Left ventricle myocardium inferior (tissue), 1 donor: ENCODE results near the gene ZNF668. TPM values are rescaled to one million over a fixed set of nuclear protein-coding genes. Genes with fewer than 3 reads are reported as not detected.

Source experiments
- DNase-seq: peaks from one replicate; pipeline ENCODE4 v3.0.0-alpha.2; 2020
- H3K27ac ChIP-seq: fragments of 200-600 bp; replicated peaks from 2 replicates; pipeline ENCODE4 v1.8.0; 2021
- H3K27me3 ChIP-seq: fragments of 200-600 bp; 2 replicates; pipeline ENCODE4 v1.8.0; 2021; ENCODE audit warnings: low read depth
- H3K36me3 ChIP-seq: fragments of 200-600 bp; 2 replicates; pipeline ENCODE4 v1.8.0; 2021
- H3K4me1 ChIP-seq: fragments of 200-600 bp; 2 replicates; pipeline ENCODE4 v1.8.0; 2021
- H3K4me3 ChIP-seq: fragments of 200-600 bp; 2 replicates; pipeline ENCODE4 v1.8.0; 2021; ENCODE audit warnings: mild to moderate bottlenecking, moderate library complexity
- H3K9me3 ChIP-seq: fragments of 200-600 bp; replicated peaks from 2 replicates; pipeline ENCODE4 v1.8.0; 2021
- intact Hi-C: fragments of 100-400 bp; cut with micrococcal nuclease; formaldehyde crosslinking; loops from one replicate; pipeline ENCODE4 v1.11.0; 2022
- total RNA-seq: library from RNA; stranded (reverse); fragmentation: NEBNext Ultra II Directional; extraction: Animal tissue kit (Norgen Biotek cat#: 25700); gene quantifications from one replicate; pipeline ENCODE4 v1.2.1, GENCODE V29; 2021
- TF ChIP-seq, protein P1 (sequence below): fragments of 200-600 bp; IDR thresholded peaks from 2 replicates; pipeline ENCODE4 v1.8.0; 2021; ENCODE audit warnings: antibody characterized with exemption, mild to moderate bottlenecking, borderline replicate concordance
- donor health status: DM: no; HTN: yes; CAD: no; lungs with severe emphysema.

Gene ZNF668
- total RNA-seq, 1 donor from 2014 or later = 5.3 TPM

DNA sequence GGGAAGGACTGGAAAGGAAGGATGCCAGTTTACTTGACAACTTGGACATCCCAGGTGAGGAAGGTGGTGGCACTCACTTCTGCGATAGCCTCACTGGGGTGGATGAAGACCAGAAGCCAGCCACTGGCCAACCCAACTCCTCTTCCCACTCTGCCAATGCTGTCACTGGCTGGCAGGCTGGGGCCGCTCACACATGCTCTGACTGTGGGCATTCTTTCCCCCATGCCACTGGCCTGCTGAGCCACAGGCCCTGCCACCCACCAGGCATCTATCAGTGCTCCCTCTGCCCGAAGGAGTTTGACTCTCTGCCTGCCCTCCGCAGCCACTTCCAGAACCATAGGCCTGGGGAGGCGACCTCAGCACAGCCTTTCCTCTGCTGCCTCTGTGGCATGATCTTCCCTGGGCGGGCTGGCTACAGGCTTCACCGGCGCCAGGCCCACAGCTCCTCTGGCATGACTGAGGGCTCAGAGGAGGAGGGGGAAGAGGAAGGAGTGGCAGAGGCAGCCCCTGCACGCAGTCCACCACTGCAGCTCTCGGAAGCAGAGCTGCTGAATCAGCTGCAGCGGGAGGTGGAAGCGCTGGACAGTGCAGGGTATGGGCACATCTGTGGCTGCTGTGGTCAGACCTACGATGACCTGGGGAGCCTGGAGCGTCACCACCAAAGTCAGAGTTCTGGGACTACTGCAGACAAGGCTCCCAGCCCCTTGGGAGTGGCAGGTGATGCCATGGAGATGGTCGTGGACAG, 4.7 kb upstream of the ZNF668 start:
- H3K4me1 ChIP-seq = peaks cover 37% of the 10 kb centered on the region
- H3K9me3 ChIP-seq = no peaks in the 10 kb centered on the region
- no peak overlapping the region for H3K27ac ChIP-seq
- H3K4me3 ChIP-seq = no peak overlapping the region
- TF ChIP-seq, protein P1, sequence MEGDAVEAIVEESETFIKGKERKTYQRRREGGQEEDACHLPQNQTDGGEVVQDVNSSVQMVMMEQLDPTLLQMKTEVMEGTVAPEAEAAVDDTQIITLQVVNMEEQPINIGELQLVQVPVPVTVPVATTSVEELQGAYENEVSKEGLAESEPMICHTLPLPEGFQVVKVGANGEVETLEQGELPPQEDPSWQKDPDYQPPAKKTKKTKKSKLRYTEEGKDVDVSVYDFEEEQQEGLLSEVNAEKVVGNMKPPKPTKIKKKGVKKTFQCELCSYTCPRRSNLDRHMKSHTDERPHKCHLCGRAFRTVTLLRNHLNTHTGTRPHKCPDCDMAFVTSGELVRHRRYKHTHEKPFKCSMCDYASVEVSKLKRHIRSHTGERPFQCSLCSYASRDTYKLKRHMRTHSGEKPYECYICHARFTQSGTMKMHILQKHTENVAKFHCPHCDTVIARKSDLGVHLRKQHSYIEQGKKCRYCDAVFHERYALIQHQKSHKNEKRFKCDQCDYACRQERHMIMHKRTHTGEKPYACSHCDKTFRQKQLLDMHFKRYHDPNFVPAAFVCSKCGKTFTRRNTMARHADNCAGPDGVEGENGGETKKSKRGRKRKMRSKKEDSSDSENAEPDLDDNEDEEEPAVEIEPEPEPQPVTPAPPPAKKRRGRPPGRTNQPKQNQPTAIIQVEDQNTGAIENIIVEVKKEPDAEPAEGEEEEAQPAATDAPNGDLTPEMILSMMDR = no peak
- peaks cover 76% of the 10 kb centered on the region for H3K36me3 ChIP-seq
- DNase-seq = no peak
- intact Hi-C loops = no loop called here
- no peaks in the 10 kb centered on the region for H3K27me3 ChIP-seq

DNA sequence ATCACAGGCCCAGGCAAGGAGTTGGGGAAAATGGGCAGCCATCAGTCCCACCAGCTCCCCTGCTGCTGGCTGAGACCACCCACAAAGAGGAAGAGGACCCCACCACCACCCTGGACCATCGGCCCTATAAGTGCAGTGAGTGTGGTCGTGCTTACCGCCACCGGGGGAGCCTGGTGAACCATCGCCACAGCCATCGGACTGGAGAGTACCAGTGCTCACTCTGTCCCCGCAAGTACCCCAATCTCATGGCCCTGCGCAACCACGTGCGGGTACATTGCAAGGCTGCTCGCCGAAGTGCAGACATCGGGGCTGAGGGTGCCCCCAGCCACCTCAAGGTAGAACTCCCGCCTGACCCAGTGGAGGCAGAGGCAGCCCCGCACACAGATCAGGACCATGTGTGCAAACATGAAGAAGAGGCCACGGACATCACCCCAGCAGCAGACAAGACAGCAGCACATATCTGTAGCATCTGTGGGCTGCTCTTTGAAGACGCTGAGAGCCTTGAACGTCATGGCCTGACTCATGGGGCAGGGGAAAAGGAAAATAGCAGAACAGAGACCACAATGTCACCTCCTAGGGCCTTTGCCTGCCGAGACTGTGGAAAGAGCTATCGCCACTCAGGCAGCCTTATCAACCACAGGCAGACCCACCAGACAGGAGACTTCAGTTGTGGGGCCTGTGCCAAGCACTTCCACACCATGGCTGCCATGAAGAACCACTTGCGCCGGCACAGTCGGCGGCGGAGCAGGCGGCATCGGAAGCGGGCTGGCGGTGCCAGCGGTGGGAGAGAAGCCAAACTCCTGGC, 3.8 kb upstream of the ZNF668 start:
- Histone ChIP-seq H3K36me3 (peaks cover 66% of the 10 kb centered on the region), H3K27ac (no peak overlapping the region), H3K4me3 (no peak overlapping the region), H3K27me3 (no peaks in the 10 kb centered on the region), H3K4me1 (peaks cover 42% of the 10 kb centered on the region), H3K9me3 (no peaks in the 10 kb centered on the region)
- intact Hi-C loops = no loop called here
- TF ChIP-seq, protein P1 = no peak
- DNase-seq = no peak

DNA sequence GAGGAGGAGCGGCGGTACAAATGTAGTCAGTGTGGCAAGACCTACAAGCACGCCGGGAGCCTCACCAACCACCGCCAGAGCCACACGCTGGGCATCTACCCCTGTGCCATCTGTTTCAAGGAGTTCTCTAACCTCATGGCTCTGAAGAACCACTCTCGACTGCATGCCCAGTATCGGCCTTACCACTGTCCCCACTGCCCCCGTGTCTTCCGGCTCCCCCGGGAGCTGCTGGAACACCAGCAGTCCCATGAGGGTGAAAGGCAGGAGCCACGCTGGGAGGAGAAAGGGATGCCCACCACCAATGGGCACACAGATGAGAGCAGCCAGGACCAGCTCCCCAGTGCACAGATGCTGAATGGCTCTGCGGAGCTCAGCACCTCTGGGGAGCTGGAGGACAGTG, 3.0 kb upstream of the ZNF668 start:
- peaks cover 59% of the 10 kb centered on the region for H3K36me3 ChIP-seq

DNA sequence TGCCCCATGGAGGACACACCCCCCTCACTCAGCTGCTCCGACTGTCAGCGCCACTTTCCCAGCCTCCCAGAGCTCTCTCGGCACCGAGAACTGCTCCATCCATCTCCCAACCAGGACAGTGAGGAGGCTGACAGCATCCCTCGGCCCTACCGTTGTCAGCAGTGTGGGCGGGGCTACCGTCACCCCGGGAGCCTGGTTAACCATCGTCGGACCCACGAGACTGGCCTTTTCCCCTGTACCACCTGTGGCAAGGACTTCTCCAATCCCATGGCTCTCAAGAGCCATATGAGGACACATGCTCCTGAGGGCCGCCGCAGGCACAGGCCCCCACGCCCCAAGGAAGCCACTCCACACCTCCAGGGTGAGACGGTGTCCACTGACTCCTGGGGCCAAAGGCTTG, 2.3 kb upstream of the ZNF668 start:
- Histone ChIP-seq H3K27ac (no peak overlapping the region), H3K4me1 (peaks cover 42% of the 10 kb centered on the region), H3K4me3 (no peak overlapping the region), H3K27me3 (no peaks in the 10 kb centered on the region), H3K9me3 (no peaks in the 10 kb centered on the region), H3K36me3 (peaks cover 53% of the 10 kb centered on the region)
- DNase-seq = no peak
- intact Hi-C loops = no loop called here
- TF ChIP-seq, protein P1 = no peak

More for the DNA sequence above, 3.0 kb upstream of the ZNF668 start:
- no peaks in the 10 kb centered on the region for H3K27me3 ChIP-seq
- no peaks in the 10 kb centered on the region for H3K9me3 ChIP-seq
- DNase-seq = no peak
- TF ChIP-seq, protein P1 = no peak
- H3K27ac ChIP-seq = no peak overlapping the region
- peaks cover 42% of the 10 kb centered on the region for H3K4me1 ChIP-seq
- no peak overlapping the region for H3K4me3 ChIP-seq
- intact Hi-C loops = no loop called here

DNA sequence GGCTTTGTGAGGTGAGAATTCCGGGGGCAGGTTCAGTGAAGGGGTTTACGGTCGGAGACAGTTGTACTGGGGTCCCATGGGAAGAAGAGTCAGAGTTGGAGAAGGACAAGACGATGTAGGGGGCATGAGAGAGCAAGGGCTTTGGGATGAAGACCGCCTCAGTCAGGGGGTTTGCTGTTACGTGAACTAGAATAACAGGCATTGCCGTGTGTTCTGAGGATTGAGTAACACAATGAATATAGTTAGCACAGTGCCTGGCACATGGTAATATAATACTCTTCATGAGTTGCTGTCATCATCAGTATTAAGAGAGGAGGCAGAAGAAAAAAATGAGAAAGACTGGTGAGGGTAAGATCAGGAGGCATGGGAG, 759 bp upstream of the ZNF668 start:
- TF ChIP-seq, protein P1 = no peak
- no peaks in the 10 kb centered on the region for H3K27me3 ChIP-seq
- no peaks in the 10 kb centered on the region for H3K9me3 ChIP-seq
- DNase-seq = no peak
- peaks cover 43% of the 10 kb centered on the region for H3K4me1 ChIP-seq
- intact Hi-C loops = loop anchor here (5.0 kb wide), 1 partner anchor 42 kb away; the partner anchor contains the start of gene STX4
- H3K4me3 ChIP-seq = peak overlapping the region; percentile 93
- H3K27ac ChIP-seq = peak overlapping the region; percentile 92
- peaks cover 38% of the 10 kb centered on the region for H3K36me3 ChIP-seq
